IPS-18a (cell line): ENCODE results near the gene ZCCHC10.
"Not testable (repeated sequence)": the region's sequence is repeated elsewhere in the genome, so short reads cannot be mapped to it uniquely, and the experiment has no call there.

Experiments used
- H3K27ac ChIP-seq: one replicate; pipeline ENCODE4 v1.5.1; 2013; ENCODE audit warnings: low read length
- H3K27me3 ChIP-seq: one replicate; pipeline ENCODE4 v1.6.1; 2013; ENCODE audit warnings: mild to moderate bottlenecking, low read length; ENCODE audit not compliant: control insufficient read depth, insufficient read depth
- H3K36me3 ChIP-seq: one replicate; pipeline ENCODE4 v1.6.1; 2013; ENCODE audit warnings: low read depth, low read length; ENCODE audit not compliant: control insufficient read depth
- H3K4me1 ChIP-seq: one replicate; pipeline ENCODE4 v1.6.1; 2013; ENCODE audit warnings: low read depth, low read length; ENCODE audit not compliant: control insufficient read depth
- H3K4me3 ChIP-seq: one replicate; pipeline ENCODE4 v1.5.1; 2013; ENCODE audit warnings: low read length
- H3K9ac ChIP-seq: one replicate; pipeline ENCODE4 v1.6.1; 2013; ENCODE audit warnings: mild to moderate bottlenecking, low read length, moderate library complexity
- H3K9me3 ChIP-seq: one replicate; pipeline ENCODE4 v1.6.1; 2013; ENCODE audit warnings: low read depth, low read length; ENCODE audit not compliant: control insufficient read depth

ZCCHC10 gene

DNA sequence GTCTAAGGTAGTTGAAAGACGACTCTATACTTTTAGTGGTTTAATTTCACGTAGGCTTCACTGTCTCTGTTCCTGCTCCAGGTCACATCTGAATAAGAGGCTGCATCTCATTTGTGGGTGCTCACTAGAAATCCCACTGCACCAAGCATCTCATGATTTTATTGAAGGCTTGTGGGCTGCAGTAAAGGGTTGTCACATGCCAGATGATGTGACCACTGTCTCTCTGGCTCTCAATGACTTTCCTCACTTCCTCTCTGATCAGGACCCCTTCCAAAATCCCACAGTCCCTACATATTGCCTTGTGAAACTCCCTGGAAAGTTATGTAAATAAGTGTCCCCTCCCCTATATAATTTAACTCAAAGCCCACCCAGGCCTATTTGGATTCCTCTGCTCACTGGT lies 8.9 kb upstream of the ZCCHC10 start:
- H3K27ac ChIP-seq: no peak overlapping the region
- no peaks in the 10 kb centered on the region for H3K4me1 ChIP-seq
- no peaks in the 10 kb centered on the region for H3K36me3 ChIP-seq
- H3K4me3 ChIP-seq: no peak overlapping the region
- no peaks in the 10 kb centered on the region for H3K27me3 ChIP-seq
- no peaks in the 10 kb centered on the region for H3K9me3 ChIP-seq
- H3K9ac ChIP-seq: no peak overlapping the region

DNA sequence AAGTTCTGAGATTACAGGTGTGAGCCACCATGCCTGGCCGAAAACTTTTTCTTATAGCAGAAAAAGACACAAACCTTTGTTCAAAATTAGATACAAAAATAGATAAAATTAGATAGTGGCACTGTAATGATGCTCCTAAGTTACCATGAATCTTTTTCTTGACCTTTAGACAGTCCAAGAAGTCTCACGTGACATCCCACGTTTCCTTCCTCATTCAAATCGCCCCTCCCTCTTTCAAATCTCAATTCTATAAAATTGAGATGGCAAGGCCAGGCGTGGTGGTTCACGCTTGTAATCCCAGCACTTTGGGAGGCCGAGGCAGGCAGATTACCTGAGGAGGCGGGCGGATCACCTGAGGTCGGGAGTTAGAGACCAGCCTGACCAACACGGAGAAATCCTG lies 7.7 kb upstream of the ZCCHC10 start:
- no peak overlapping the region for H3K27ac ChIP-seq
- no peak overlapping the region for H3K4me3 ChIP-seq
- no peaks in the 10 kb centered on the region for H3K36me3 ChIP-seq
- H3K9ac ChIP-seq: no peak overlapping the region
- no peaks in the 10 kb centered on the region for H3K9me3 ChIP-seq
- H3K27me3 ChIP-seq: no peaks in the 10 kb centered on the region
- H3K4me1 ChIP-seq: no peaks in the 10 kb centered on the region

DNA sequence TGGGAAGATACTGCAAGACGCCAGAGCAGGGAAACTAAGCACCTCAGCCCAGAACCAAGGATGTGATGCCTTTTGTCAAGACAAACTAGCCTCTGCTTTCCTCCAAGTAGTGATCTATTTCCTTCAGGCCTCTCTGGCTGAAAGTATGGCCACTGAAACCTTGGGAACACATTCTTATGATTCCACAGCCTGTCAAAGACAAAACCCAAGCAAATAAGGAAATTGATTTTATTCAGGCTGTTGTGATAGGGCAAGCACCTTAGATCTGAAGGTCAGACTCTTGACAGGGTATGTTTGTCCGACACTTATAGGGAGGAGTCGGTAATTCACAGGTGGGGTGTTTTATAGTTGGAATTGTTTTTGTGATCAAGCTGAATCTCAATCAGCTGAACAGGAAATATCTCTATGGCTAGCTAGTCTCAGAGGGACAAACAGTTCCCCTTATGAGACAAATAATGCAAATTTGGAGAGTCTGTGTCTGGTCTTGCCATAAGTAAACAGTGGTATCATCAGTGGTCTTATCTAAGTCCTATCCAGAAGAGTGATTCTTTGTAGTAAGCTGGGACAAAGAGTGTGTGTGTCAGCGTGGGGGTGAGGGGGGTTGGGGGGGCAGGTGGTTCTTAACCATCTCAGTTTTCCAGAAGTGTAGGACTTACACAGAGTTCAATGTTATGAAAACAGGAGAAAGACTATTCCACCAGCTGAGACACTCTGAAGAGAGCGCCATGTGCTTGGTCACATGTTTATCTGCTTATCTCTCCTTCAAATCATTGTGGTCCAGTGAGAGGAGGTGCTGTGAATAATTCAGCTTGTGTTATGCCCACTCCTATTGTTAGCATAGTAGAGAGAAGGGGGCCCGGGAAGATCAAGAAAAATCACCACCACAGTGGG lies 6.7 kb upstream of the ZCCHC10 start:
- Histone ChIP-seq H3K4me1 (no peaks in the 10 kb centered on the region), H3K9ac (no peak overlapping the region), H3K9me3 (no peaks in the 10 kb centered on the region), H3K27ac (no peak overlapping the region), H3K27me3 (no peaks in the 10 kb centered on the region), H3K36me3 (no peaks in the 10 kb centered on the region), H3K4me3 (no peak overlapping the region)

DNA sequence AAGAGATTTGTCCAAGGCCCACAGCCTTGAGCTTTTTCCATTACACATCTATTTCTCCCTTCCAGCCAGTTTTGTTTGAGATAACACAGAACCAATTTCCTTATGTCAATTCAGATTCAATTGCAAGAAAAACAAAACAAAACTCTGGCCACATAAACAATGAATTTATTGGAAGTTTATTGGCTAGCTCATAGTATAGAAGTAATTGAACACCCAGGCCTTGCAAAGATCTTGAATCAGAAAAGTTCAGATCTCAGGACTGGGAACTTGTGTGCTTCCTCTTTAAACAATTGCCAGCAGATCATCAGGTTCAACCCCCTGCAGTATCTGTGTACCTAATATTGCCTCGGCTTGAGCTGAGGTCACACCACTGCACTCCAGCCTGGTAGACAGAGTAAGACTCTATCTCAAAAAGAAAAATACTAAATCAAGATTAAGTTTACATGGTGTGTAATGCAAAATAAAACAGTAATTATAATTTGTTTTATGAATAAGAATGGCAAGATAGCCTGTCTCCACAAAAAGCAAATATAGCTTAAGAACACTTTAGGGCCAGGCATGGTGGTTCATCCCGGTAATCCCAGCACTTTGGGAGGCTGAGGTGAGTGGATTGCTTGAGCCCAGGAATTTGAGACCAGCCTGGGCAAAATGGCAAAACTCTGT lies 4.1 kb upstream of the ZCCHC10 start:
- Histone ChIP-seq H3K27me3 (no peaks in the 10 kb centered on the region), H3K4me1 (no peaks in the 10 kb centered on the region), H3K4me3 (no peak overlapping the region), H3K36me3 (no peaks in the 10 kb centered on the region), H3K9me3 (no peaks in the 10 kb centered on the region), H3K9ac (no peak overlapping the region), H3K27ac (no peak overlapping the region)

DNA sequence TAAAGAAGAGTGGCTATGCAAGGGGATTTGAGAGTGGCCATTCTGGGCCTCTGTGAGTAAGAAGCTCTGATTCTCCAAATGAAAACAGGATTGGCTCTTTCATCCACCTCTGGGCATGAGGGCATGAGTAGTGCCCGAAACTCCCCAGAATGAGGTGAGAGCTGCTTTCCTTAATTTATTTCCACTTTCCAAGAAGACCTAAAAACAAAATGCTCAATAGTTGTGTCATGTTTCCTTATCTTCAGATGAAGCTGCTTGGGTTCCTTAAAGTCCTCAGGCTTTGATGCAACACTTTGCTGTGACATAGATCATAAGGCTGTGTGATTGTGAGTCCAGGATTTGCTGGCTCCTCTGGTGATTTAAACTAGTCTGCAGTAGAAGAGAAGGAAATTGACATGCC lies 3.1 kb upstream of the ZCCHC10 start:
- no peaks in the 10 kb centered on the region for H3K9me3 ChIP-seq
- H3K9ac ChIP-seq: no peak overlapping the region
- no peaks in the 10 kb centered on the region for H3K4me1 ChIP-seq
- no peaks in the 10 kb centered on the region for H3K27me3 ChIP-seq
- no peak overlapping the region for H3K27ac ChIP-seq
- no peaks in the 10 kb centered on the region for H3K36me3 ChIP-seq
- no peak overlapping the region for H3K4me3 ChIP-seq

DNA sequence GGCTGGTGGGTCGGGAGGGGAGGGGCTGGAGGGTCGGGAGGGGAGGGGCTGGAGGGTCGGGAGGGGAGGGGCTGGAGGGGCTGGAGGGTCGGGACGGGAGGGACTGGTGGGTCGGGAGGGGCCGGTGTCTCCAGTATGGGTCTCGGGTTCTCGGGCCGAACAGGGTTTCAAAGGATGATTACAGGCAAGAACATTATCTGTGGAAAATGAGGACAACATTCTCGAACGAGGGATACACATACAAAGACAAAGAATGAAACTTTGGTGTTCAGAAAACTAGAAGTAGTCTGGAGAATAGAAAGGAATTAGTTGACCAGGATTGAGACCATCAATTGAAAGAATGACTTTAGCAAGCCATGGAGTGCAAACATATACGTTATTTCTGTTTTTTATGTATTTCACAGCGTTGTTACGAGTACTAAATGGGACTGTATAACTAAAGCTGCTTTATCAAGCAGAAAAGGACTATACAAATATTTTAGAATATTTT lies 360 bp upstream of the ZCCHC10 start:
- Histone ChIP-seq H3K27ac (no peak overlapping the region), H3K9ac (no peak overlapping the region)

DNA sequence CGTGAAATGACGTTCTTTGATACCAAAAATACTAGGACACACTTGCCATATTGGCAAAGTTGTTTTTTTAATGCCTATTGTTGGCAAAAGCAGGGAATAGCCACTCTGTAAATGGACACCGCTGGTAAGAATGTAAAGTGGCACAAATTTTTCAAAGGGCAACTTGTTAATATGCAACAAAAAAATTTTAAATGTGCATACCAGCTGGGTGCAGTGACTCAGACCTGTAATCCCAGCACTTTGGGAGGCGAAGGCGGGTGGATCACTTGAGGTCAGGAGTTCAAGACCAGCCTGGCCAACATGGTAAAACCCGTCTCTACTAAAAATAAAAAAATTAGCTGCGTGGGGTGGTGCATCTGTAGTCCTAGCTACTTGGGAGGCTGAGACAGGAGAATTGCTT lies 6.9 kb downstream of the ZCCHC10 start:
- not testable (repeated sequence) for H3K4me3 ChIP-seq, H3K27me3 ChIP-seq, H3K9ac ChIP-seq, H3K9me3 ChIP-seq, H3K4me1 ChIP-seq, H3K27ac ChIP-seq
- peaks cover 20% of the 10 kb centered on the region for H3K36me3 ChIP-seq

More for the DNA sequence above, 360 bp upstream of the ZCCHC10 start:
- Histone ChIP-seq H3K9me3 (no peaks in the 10 kb centered on the region), H3K36me3 (no peaks in the 10 kb centered on the region), H3K4me1 (no peaks in the 10 kb centered on the region), H3K4me3 (peak overlapping the region; percentile 47), H3K27me3 (no peaks in the 10 kb centered on the region)

DNA sequence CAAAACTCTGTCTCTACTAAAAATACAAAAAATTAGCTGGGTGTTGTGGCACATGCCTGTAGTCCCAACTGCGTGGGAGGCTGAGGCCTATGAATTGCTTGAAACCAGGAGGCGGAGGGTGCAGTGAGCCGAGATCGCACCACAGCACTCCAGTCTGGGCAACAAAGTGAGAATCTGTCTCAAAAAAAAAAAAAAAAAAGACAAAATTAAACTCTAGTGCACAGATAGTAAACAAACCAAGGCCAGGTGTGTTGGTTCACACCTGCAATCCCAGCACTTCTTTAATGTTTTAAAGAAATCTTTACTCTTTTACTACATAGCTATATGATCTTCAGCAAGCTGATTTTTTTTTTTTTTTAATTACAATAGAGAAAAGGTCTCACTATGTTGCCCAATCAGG lies 8.4 kb downstream of the ZCCHC10 start:
- Histone ChIP-seq H3K4me1 (no peaks in the 10 kb centered on the region), H3K36me3 (peaks cover 20% of the 10 kb centered on the region), H3K9me3 (no peaks in the 10 kb centered on the region), H3K27me3 (no peaks in the 10 kb centered on the region), H3K9ac (no peak overlapping the region), H3K27ac (no peak overlapping the region), H3K4me3 (no peak overlapping the region)

DNA sequence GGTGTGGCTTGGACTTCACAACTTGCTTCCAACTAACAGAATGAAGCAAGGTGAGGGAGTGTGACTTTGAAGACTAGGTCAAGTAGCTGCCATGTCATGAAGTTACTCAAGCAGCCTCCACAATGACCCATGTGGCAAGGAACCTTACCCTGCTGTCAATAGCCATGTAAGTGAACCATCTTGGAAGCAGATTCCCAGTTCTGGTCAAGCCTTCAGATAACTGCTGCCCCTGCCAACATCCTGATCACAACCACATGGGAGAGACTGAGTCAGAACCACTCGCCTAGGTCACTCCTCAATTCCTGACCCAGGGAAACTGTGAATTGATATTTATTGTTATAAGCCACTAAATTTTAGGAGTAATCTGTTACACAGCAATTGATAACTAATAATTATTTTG lies 10.9 kb downstream of the ZCCHC10 start:
- Histone ChIP-seq H3K9ac (no peak overlapping the region), H3K27me3 (no peaks in the 10 kb centered on the region), H3K36me3 (peaks cover 20% of the 10 kb centered on the region), H3K9me3 (no peaks in the 10 kb centered on the region), H3K4me3 (no peak overlapping the region), H3K27ac (no peak overlapping the region), H3K4me1 (no peaks in the 10 kb centered on the region)

DNA sequence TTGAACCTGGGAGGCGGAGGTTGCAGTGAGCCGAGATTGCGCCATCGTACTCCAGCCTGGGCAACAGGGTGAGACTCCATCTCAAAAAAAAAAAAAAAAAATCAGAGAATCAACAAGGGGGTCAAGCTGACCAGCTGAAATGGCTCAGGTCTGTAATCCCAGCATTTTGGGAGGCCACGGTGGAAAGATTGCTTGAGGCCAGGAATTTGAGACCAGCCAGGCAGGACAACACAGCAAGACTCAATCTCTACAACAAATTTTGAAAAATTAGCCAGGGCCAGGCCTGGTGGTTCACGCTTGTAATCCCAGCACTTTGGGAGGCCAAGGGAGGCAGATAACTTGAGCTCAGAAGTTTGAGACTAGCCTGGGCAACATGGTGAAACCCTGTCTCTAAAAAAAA lies 17.9 kb downstream of the ZCCHC10 start:
- not testable (repeated sequence) for H3K4me3 ChIP-seq, H3K9me3 ChIP-seq, H3K4me1 ChIP-seq, H3K27me3 ChIP-seq, H3K27ac ChIP-seq, H3K36me3 ChIP-seq, H3K9ac ChIP-seq

DNA sequence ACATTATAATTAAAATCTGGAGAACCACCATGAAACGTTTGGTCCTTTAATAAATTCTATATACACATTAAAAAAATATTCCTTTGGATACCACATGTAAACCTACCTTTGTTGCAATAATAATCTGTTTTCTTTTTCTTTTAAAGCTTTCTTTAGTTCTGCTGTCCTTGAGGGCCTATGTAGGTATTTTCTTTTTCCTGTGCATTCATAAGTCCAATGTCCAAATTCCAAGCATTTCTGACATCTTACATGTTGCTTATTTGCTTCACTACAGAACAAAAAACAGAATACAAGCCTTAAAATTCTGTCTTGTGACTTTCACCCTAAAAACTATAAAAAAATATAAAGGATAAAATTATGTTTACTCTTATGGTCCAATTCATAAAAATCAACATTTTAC lies 19.7 kb downstream of the ZCCHC10 start:
- peaks cover 6% of the 10 kb centered on the region for H3K36me3 ChIP-seq
- H3K9ac ChIP-seq: no peak overlapping the region
- H3K4me3 ChIP-seq: no peak overlapping the region
- no peak overlapping the region for H3K27ac ChIP-seq
- H3K4me1 ChIP-seq: no peaks in the 10 kb centered on the region
- H3K27me3 ChIP-seq: no peaks in the 10 kb centered on the region
- no peaks in the 10 kb centered on the region for H3K9me3 ChIP-seq

DNA sequence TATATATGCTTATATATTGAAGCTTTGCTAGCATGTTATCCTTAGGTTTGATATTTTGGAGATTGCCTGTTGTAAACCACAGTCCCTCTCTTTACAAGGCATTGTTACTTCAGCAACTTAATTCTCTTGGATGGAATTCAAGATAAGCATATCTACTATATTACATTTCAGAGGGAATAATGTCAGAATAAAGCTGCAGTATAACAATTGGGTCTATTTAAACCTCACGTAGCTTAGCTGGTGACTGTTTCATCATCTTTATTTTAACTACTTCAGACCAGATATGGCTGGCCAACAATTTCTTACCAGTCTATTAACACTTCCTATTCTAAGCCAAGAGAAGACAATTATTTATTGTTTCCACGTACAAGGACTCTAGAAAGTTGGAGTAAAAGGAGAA lies 27.1 kb downstream of the ZCCHC10 start:
- Histone ChIP-seq H3K36me3 (peaks cover 6% of the 10 kb centered on the region), H3K27me3 (no peaks in the 10 kb centered on the region)

More for the DNA sequence above, 27.1 kb downstream of the ZCCHC10 start:
- H3K4me1 ChIP-seq: no peaks in the 10 kb centered on the region
- no peaks in the 10 kb centered on the region for H3K9me3 ChIP-seq
- H3K27ac ChIP-seq: no peak overlapping the region
- H3K9ac ChIP-seq: no peak overlapping the region
- H3K4me3 ChIP-seq: no peak overlapping the region
